HG03457 (cell line): ENCODE measurements around the gene INAVA.

Experiments used
- ATAC-seq: cut with Tn5 transposase; IDR thresholded peaks from one replicate; pipeline ENCODE4 v1.9.1; 2021; ENCODE audit warnings: moderate number of reproducible peaks; ENCODE audit not compliant: unreplicated experiment

INAVA gene

GRCh38 chr1:200894712-200895442 lies at the start of gene INAVA:
INAVA (plus strand) TSS chr1:200894900; CDS start chr1:200898401, 3,501 bp downstream.
- no peak for ATAC-seq

- ATAC-seq: no peak
These were observed 49.3 kb upstream of the INAVA start for GRCh38 chr1:200845360-200845759.

- ATAC-seq: no peak
These were observed 48.3 kb upstream of the INAVA start for GRCh38 chr1:200846398-200846797.

GRCh38 chr1:200849430-200849829 lies 45.3 kb upstream of the INAVA start:
- no peak for ATAC-seq

- ATAC-seq: no peak
These were observed 44.1 kb upstream of the INAVA start for GRCh38 chr1:200850554-200850953.

GRCh38 chr1:200856716-200857357 lies 37.9 kb upstream of the INAVA start:
- ATAC-seq: no peak

GRCh38 chr1:200857804-200858203 lies 36.9 kb upstream of the INAVA start:
- ATAC-seq: no peak

GRCh38 chr1:200861937-200862647 lies 32.6 kb upstream of the INAVA start:
- no peak for ATAC-seq

GRCh38 chr1:200862713-200863415 lies 31.8 kb upstream of the INAVA start:
- ATAC-seq: no peak

GRCh38 chr1:200866116-200866515 lies 28.6 kb upstream of the INAVA start:
- ATAC-seq: no peak

GRCh38 chr1:200866521-200866920 lies 28.2 kb upstream of the INAVA start:
- ATAC-seq: peak; percentile 70

GRCh38 chr1:200867018-200867811 lies 27.5 kb upstream of the INAVA start:
- ATAC-seq: no peak

- ATAC-seq: no peak
These were observed 25.3 kb upstream of the INAVA start for GRCh38 chr1:200869376-200869752.

GRCh38 chr1:200869753-200870391 lies 24.8 kb upstream of the INAVA start:
- peak; percentile 49 for ATAC-seq

GRCh38 chr1:200872446-200873115 lies 22.1 kb upstream of the INAVA start, which contains the start of gene GPR25:
GPR25 (plus strand) TSS chr1:200872981; CDS start chr1:200873038, 57 bp downstream.
- ATAC-seq: no peak

GRCh38 chr1:200873116-200873670 lies 21.5 kb upstream of the INAVA start:
- no peak for ATAC-seq

- no peak for ATAC-seq
These were observed 20.9 kb upstream of the INAVA start for GRCh38 chr1:200873671-200874397.

- no peak for ATAC-seq
These were observed 20.0 kb upstream of the INAVA start for GRCh38 chr1:200874694-200875093.
